HepG2 (cell line): ENCODE results near the gene DAAM1. TPM values are rescaled to one million over a fixed set of nuclear protein-coding genes. Genes with fewer than 3 reads are reported as not detected.

Experiments used
- ATM ChIP-seq: fragments of 450-650 bp; IDR thresholded peaks from 2 replicates; pipeline ENCODE4 v1.7.1; 2017; ENCODE audit warnings: mild to moderate bottlenecking, borderline replicate concordance
- BORCS8-MEF2B ChIP-seq: sonication (generic); formaldehyde crosslinking; IDR thresholded peaks from 2 replicates; pipeline ENCODE4 v1.8.0; 2022; ENCODE audit warnings: mild to moderate bottlenecking, missing genetic modification reagents
- ISL2 ChIP-seq: sonication (generic); formaldehyde crosslinking; IDR thresholded peaks from 2 replicates; pipeline ENCODE4 v1.5.0; 2020; ENCODE audit warnings: missing genetic modification reagents
- MEF2D ChIP-seq: sonication (generic); formaldehyde crosslinking; IDR thresholded peaks from 2 replicates; pipeline ENCODE4 v1.5.1; 2020; ENCODE audit warnings: mild to moderate bottlenecking, missing genetic modification reagents
- NONO ChIP-seq, 2 experiments: fragments of 450-650 bp in 1 of 2; sonication (generic) in 1 of 2; formaldehyde crosslinking in 1 of 2; IDR thresholded peaks in 1 of 2; conservative IDR thresholded peaks in 1 of 2; 2 replicates each; pipeline versions ENCODE4 v1.6.1 to v1.8.0; 2017 to 2022; ENCODE audit warnings: mild to moderate bottlenecking in 1 of 2, missing genetic modification reagents in 1 of 2, moderate library complexity in 1 of 2
- PCBP2 ChIP-seq: fragments of 200-400 bp; formaldehyde crosslinking; optimal IDR thresholded peaks from 2 replicates; pipeline ENCODE3; 2018; ENCODE audit warnings: low read length, low read depth; ENCODE audit not compliant: poor library complexity, severe bottlenecking
- RELA ChIP-seq: sonication (generic); formaldehyde crosslinking; IDR thresholded peaks from 2 replicates; pipeline ENCODE4 v1.4.0; 2020; ENCODE audit warnings: missing genetic modification reagents
- SIN3A ChIP-seq: IDR thresholded peaks from 2 replicates; pipeline ENCODE4 v1.6.1; 2011; ENCODE audit warnings: low read depth, mild to moderate bottlenecking, control low read depth, low read length, borderline replicate concordance
- SIN3B ChIP-seq: fragments of 150-350 bp; IDR thresholded peaks from 2 replicates; pipeline ENCODE4 v1.6.1; 2014; ENCODE audit warnings: low read length
- TRIM24 ChIP-seq: sonication (generic); formaldehyde crosslinking; IDR thresholded peaks from 2 replicates; pipeline ENCODE4 v1.8.0; 2022; ENCODE audit warnings: mild to moderate bottlenecking, missing genetic modification reagents
- ZNF160 ChIP-seq: sonication (generic); formaldehyde crosslinking; IDR thresholded peaks from 2 replicates; pipeline ENCODE4 v1.8.0; 2022; ENCODE audit warnings: mild to moderate bottlenecking, inconsistent platforms, missing genetic modification reagents
- ZNF260 ChIP-seq: sonication (generic); formaldehyde crosslinking; IDR thresholded peaks from 2 replicates; pipeline ENCODE4 v1.4.0; 2020; ENCODE audit warnings: missing genetic modification reagents, low read depth, mild to moderate bottlenecking, borderline replicate concordance
- ZNF546 ChIP-seq: sonication (generic); formaldehyde crosslinking; conservative IDR thresholded peaks from 2 replicates; pipeline ENCODE4 v1.8.1; 2023; ENCODE audit warnings: mild to moderate bottlenecking, missing genetic modification reagents
- ZNF660 ChIP-seq: sonication (generic); formaldehyde crosslinking; IDR thresholded peaks from 2 replicates; pipeline ENCODE4 v1.5.1; 2020; ENCODE audit warnings: mild to moderate bottlenecking, low read depth, missing genetic modification reagents, borderline replicate concordance
- ZNF674 ChIP-seq: sonication (generic); formaldehyde crosslinking; IDR thresholded peaks from 2 replicates; pipeline ENCODE4 v1.5.0; 2020; ENCODE audit warnings: low read depth, mild to moderate bottlenecking, missing genetic modification reagents
- ZSCAN30 ChIP-seq: sonication (generic); formaldehyde crosslinking; IDR thresholded peaks from 2 replicates; pipeline ENCODE4 v1.5.0; 2020; ENCODE audit warnings: mild to moderate bottlenecking, missing genetic modification reagents
- polyA plus RNA-seq, 8 experiments: library from polyadenylated mRNA; depleted of rRNA in 3 of 8; stranded (reverse) in 7 of 8; unstranded in 1 of 8; fragments of >200 nt; fragmentation: Illumina TruSeq in 4 of 8; extraction: Trizol in 4 of 8; gene quantifications; 2 replicates each; pipeline versions ENCODE4 v1.2.1 to v1.2.3, GENCODE V29; 2011 to 2016; ENCODE audit warnings: low read depth in 4 of 8, missing spikeins in 1 of 8, mixed read lengths in 1 of 8; ENCODE audit not compliant: insufficient read depth in 1 of 8
- total RNA-seq, 5 experiments: library from RNA; depleted of rRNA; stranded (reverse); fragments of >200 nt; fragmentation: Illumina TruSeq; extraction: Trizol; gene quantifications; 2 replicates each; pipeline ENCODE4 v1.2.3, GENCODE V29; 2016; ENCODE audit warnings: low read depth in 1 of 5
- TF ChIP-seq, protein P1 (sequence below): IDR thresholded peaks from 2 replicates; pipeline ENCODE4 v1.6.1; 2016; ENCODE audit warnings: control low read depth
- TF ChIP-seq, protein P2 (sequence below): sonication (generic); formaldehyde crosslinking; IDR thresholded peaks from 2 replicates; pipeline ENCODE4 v1.4.0; 2020; ENCODE audit warnings: low read depth, mild to moderate bottlenecking, missing genetic modification reagents
- TF ChIP-seq, protein P3 (sequence below): sonication (generic); formaldehyde crosslinking; IDR thresholded peaks from 2 replicates; pipeline ENCODE4 v1.9.0; 2021; ENCODE audit warnings: missing genetic modification reagents, borderline replicate concordance
- TF ChIP-seq, protein P4 (sequence below): sonication (generic); formaldehyde crosslinking; IDR thresholded peaks from 2 replicates; pipeline ENCODE4 v1.5.0; 2020; ENCODE audit warnings: missing genetic modification reagents
- TF ChIP-seq, protein P5 (sequence below): sonication (generic); formaldehyde crosslinking; IDR thresholded peaks from 2 replicates; pipeline ENCODE4 v1.4.0; 2020; ENCODE audit warnings: missing genetic modification reagents
- TF ChIP-seq, protein P6 (sequence below): IDR thresholded peaks from 2 replicates; pipeline ENCODE4 v1.6.1; 2016

The DAAM1 gene
- total and polyA plus RNA-seq, 2 of the 13 experiments (the other 11 are each of a cell fraction or from before 2014, with no cell fraction given): 10.9 to 24.5 TPM

DNA sequence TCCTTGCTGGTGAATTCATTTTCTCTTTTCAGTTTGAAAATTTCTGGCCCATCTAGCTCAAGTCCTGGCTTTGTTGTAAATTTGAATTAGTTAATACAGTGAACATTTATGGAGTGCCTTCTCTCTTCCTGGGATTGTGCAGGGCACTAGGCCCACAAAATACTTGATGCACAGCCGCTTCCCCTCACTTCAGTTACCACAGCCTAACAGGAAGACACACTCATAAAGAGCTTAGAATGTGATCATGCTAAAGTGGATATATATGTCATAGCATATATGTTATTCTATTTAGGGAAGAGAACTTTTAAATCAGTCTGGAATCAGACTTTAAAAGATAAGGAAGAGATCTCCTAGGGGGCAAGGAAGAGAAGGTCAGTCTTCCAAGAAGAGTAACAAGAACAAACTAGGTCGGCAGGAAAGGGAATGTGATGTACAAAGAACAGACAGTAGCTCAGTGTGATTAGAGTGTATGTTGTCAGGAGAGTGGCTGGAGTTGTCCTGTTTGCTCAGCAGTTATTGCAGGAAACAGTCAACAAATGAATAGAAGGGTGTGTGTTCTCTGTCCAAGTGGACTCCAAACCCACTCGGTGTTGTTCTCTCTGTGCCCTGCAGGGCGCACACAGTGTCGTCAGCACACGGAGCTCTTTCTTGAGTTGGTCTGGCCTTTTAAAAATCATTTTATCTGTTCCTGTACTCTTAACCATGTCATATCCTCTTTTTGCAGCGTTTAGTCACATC lies 74.4 kb downstream of the DAAM1 start (continued):
- TF ChIP-seq SIN3B (no peak), ZNF160 (CRISPR knock-in tag) (no peak), ISL2 (CRISPR knock-in tag) (peak; percentile 73), ZNF546 (no peak), ZSCAN30 (CRISPR knock-in tag) (no peak), BORCS8-MEF2B (no peak), RELA (CRISPR knock-in tag) (no peak), SIN3A (no peak), PCBP2 (no peak), ZNF260 (no peak), ATM (no peak), ZNF674 (CRISPR knock-in tag) (no peak), NONO (IDR thresholded peaks at IDR 0.05) (no peak), NONO (CRISPR knock-in tag; conservative IDR thresholded peaks at IDR 0.05) (0 out of 2 replicates have a peak, but pooled peaks have one; percentile 57), ZNF660 (CRISPR knock-in tag) (no peak), MEF2D (peak; percentile 75; the same call in 1 of the 2 replicates), TRIM24 (no peak)
- TF ChIP-seq, protein P1, sequence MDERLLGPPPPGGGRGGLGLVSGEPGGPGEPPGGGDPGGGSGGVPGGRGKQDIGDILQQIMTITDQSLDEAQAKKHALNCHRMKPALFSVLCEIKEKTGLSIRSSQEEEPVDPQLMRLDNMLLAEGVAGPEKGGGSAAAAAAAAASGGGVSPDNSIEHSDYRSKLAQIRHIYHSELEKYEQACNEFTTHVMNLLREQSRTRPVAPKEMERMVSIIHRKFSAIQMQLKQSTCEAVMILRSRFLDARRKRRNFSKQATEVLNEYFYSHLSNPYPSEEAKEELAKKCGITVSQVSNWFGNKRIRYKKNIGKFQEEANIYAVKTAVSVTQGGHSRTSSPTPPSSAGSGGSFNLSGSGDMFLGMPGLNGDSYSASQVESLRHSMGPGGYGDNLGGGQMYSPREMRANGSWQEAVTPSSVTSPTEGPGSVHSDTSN (CRISPR knock-in tag): no peak
- TF ChIP-seq, protein P2, sequence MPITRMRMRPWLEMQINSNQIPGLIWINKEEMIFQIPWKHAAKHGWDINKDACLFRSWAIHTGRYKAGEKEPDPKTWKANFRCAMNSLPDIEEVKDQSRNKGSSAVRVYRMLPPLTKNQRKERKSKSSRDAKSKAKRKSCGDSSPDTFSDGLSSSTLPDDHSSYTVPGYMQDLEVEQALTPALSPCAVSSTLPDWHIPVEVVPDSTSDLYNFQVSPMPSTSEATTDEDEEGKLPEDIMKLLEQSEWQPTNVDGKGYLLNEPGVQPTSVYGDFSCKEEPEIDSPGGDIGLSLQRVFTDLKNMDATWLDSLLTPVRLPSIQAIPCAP (CRISPR knock-in tag): no peak
- TF ChIP-seq, protein P3, sequence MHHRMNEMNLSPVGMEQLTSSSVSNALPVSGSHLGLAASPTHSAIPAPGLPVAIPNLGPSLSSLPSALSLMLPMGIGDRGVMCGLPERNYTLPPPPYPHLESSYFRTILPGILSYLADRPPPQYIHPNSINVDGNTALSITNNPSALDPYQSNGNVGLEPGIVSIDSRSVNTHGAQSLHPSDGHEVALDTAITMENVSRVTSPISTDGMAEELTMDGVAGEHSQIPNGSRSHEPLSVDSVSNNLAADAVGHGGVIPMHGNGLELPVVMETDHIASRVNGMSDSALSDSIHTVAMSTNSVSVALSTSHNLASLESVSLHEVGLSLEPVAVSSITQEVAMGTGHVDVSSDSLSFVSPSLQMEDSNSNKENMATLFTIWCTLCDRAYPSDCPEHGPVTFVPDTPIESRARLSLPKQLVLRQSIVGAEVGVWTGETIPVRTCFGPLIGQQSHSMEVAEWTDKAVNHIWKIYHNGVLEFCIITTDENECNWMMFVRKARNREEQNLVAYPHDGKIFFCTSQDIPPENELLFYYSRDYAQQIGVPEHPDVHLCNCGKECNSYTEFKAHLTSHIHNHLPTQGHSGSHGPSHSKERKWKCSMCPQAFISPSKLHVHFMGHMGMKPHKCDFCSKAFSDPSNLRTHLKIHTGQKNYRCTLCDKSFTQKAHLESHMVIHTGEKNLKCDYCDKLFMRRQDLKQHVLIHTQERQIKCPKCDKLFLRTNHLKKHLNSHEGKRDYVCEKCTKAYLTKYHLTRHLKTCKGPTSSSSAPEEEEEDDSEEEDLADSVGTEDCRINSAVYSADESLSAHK (CRISPR knock-in tag): no peak
- TF ChIP-seq, protein P4, sequence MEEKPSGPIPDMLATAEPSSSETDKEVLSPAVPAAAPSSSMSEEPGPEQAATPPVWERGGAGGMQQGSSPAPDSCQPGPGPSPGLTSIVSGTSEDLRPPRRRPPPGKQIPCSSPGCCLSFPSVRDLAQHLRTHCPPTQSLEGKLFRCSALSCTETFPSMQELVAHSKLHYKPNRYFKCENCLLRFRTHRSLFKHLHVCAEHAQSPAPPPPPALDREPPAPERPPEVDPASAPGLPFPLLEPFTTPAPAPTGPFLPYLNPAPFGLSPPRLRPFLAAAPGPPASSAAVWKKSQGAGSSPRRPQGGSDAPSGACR: no peak
- TF ChIP-seq, protein P5, sequence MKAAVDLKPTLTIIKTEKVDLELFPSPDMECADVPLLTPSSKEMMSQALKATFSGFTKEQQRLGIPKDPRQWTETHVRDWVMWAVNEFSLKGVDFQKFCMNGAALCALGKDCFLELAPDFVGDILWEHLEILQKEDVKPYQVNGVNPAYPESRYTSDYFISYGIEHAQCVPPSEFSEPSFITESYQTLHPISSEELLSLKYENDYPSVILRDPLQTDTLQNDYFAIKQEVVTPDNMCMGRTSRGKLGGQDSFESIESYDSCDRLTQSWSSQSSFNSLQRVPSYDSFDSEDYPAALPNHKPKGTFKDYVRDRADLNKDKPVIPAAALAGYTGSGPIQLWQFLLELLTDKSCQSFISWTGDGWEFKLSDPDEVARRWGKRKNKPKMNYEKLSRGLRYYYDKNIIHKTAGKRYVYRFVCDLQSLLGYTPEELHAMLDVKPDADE: no peak
- TF ChIP-seq, protein P6, sequence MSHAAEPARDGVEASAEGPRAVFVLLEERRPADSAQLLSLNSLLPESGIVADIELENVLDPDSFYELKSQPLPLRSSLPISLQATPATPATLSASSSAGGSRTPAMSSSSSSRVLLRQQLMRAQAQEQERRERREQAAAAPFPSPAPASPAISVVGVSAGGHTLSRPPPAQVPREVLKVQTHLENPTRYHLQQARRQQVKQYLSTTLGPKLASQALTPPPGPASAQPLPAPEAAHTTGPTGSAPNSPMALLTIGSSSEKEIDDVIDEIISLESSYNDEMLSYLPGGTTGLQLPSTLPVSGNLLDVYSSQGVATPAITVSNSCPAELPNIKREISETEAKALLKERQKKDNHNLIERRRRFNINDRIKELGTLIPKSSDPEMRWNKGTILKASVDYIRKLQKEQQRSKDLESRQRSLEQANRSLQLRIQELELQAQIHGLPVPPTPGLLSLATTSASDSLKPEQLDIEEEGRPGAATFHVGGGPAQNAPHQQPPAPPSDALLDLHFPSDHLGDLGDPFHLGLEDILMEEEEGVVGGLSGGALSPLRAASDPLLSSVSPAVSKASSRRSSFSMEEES (CRISPR knock-in tag): no peak; the same call in 1 of the 2 replicates
